ENCODE results near the gene MAGOH. TPM values are rescaled to one million over a fixed set of nuclear protein-coding genes. Genes with fewer than 3 reads are reported as not detected.

Gene MAGOH
- total and polyA plus RNA-seq, 9 of the 15 experiments (the other 6 are each of a cell fraction or from before 2014, with no cell fraction given): 102 to 342 (median 135) TPM

DNA sequence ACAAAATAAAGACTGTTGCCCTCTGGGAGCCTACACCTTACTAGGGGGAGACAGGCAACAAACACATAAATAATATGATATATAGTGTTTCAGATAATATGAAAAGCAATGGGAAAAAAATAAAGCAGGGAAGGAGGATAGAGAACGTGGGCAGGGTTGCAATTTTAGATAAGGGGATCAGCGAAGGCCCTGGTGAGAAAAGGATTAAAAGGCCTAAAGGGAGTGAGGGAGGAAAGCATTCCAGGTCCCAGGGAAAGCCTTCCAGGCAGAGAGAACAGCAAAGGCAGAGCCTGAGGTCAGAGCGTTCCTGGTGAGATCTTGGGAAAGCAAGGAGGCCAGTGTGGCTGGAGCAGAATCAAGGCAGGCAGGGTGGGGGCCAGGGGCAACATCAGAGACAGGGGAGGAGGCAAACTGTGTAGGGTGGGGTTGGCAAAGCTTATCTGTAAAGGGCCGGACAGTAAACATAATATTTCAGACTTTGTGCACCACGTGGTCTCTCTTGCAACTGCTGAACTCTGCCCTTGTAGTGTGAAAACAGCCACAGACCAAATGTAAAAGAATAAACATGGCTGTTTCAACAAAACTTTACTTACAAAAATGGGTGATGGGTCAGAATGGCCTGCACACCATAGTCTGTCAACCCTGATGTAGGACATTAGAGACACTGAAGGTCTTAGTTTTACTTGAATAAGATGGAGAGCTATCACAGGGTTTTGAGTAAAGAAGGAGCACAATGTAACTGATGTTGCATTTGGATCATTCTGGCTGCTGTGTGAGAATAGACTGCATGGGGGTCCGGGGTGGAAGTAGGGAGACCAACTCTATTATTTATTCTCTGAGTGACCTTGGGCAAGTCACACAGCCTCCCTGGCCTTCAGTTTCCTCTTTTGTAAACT lies 55.0 kb downstream of the MAGOH start (continued):
- TF ChIP-seq TSC22D4 (tag; IDR thresholded peaks at IDR 0.05) (no peak), PURB (CRISPR knock-in tag; IDR thresholded peaks at IDR 0.05; ENCODE audit: low read depth) (no peak), ETV6 (IDR thresholded peaks at IDR 0.05; ENCODE audit: borderline replicate concordance in 1 of 2, low read depth in 2 of 2, low read length in 1 of 2) (no peak), ETV6 (CRISPR knock-in tag; IDR thresholded peaks at IDR 0.05; ENCODE audit: borderline replicate concordance) (no peak), CUX1 (CRISPR knock-in tag; IDR thresholded peaks at IDR 0.05) (no peak), ETS2 (tag; IDR thresholded peaks at IDR 0.05; ENCODE audit: borderline replicate concordance, poor library complexity, severe bottlenecking) (no peak), TBP (optimal IDR thresholded peaks at IDR 0.05; ENCODE audit: low read depth, low read length) (peak; percentile 6), NR1H2 (CRISPR knock-in tag; IDR thresholded peaks at IDR 0.05) (no peak), STAT5A (IDR thresholded peaks at IDR 0.05; ENCODE audit: borderline replicate concordance, low read length) (no peak), ZEB2 (IDR thresholded peaks at IDR 0.05) (no peak)
- TF ChIP-seq, protein P1, sequence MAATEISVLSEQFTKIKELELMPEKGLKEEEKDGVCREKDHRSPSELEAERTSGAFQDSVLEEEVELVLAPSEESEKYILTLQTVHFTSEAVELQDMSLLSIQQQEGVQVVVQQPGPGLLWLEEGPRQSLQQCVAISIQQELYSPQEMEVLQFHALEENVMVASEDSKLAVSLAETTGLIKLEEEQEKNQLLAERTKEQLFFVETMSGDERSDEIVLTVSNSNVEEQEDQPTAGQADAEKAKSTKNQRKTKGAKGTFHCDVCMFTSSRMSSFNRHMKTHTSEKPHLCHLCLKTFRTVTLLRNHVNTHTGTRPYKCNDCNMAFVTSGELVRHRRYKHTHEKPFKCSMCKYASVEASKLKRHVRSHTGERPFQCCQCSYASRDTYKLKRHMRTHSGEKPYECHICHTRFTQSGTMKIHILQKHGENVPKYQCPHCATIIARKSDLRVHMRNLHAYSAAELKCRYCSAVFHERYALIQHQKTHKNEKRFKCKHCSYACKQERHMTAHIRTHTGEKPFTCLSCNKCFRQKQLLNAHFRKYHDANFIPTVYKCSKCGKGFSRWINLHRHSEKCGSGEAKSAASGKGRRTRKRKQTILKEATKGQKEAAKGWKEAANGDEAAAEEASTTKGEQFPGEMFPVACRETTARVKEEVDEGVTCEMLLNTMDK (IDR thresholded peaks at IDR 0.05; ENCODE audit: borderline replicate concordance, insufficient read depth, low read depth, low read length, poor library complexity, severe bottlenecking): no peak
- TF ChIP-seq, protein P2, sequence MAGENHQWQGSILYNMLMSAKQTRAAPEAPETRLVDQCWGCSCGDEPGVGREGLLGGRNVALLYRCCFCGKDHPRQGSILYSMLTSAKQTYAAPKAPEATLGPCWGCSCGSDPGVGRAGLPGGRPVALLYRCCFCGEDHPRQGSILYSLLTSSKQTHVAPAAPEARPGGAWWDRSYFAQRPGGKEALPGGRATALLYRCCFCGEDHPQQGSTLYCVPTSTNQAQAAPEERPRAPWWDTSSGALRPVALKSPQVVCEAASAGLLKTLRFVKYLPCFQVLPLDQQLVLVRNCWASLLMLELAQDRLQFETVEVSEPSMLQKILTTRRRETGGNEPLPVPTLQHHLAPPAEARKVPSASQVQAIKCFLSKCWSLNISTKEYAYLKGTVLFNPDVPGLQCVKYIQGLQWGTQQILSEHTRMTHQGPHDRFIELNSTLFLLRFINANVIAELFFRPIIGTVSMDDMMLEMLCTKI (IDR thresholded peaks at IDR 0.05; ENCODE audit: partially characterized antibody): no peak

All from K562 (cell line).